ENCODE data around the gene CLOCK. TPM values are rescaled to one million over a fixed set of nuclear protein-coding genes. Genes with fewer than 3 reads are reported as not detected.

The CLOCK gene
- total and polyA plus RNA-seq, 2 of the 13 experiments (the other 11 are each of a cell fraction or from before 2014, with no cell fraction given) = 8.8 to 13.5 TPM

DNA sequence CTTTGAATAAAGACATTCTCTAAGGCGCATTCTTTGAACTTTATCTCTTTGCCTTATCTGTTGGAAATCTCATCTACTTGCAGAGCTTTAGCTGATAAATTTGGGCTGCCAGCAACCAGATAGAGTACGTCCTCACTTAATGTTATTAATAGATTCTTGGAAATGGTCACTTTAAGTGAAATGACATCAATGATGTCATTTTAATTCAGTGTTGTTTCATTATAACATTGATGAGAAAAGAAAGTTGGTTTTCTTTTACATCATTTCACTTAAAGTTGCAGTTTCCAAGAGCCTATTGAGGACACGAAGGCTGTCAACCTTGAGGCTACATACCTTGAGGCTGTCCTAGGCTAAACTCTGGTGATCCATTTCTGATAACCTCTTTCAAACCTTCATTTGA lies 141.6 kb downstream of the CLOCK start:
- Histone ChIP-seq H3K36me3 (replicated peaks in 1 of 2; ENCODE audit: control insufficient read depth in 1 of 2, insufficient read depth in 2 of 2, low read length in 2 of 2) (peaks cover 2 to 22% of the 10 kb centered on the region in 2 experiments; a peak in 3 of 5 replicates), H3K4me2 (ENCODE audit: low read depth, low read length) (no peak overlapping the region), H3K4me1 (ENCODE audit: insufficient read depth, low read length) (peaks cover 18% of the 10 kb centered on the region), H3K27me3 (ENCODE audit: control insufficient read depth in 1 of 2, insufficient read depth in 2 of 2, low read length in 2 of 2) (no peaks in the 10 kb centered on the region; a peak in 1 of 5 replicates), H3K9me3 (ENCODE audit: low read length) (no peaks in the 10 kb centered on the region), H4K20me1 (ENCODE audit: insufficient read depth, low read length) (peaks cover 9% of the 10 kb centered on the region), H3K9ac (ENCODE audit: insufficient read depth, low read depth, low read length) (no peak overlapping the region), H3K27ac (ENCODE audit: extremely low read length, insufficient read depth, low read length) (no peak overlapping the region), H2AFZ (ENCODE audit: low read length) (no peak overlapping the region), H3K79me2 (ENCODE audit: insufficient read depth, low read length) (peaks cover 58% of the 10 kb centered on the region), H3K4me3 (replicated peaks in 1 of 3; ENCODE audit: insufficient read depth in 1 of 3, low read depth in 2 of 3, low read length in 3 of 3) (no peak overlapping the region)
- WGBS (ENCODE audit: low lambda C conversion rate) = 98% methylated on average over 3 of the region's 3 CpGs
- BruUV-seq (replicated peaks) = no TSS peak
- ChIA-PET CTCF (ENCODE audit: low intra/inter-chr PET ratio, low total read pairs) (no interaction called here), POLR2A (interaction anchor here (1.7 kb wide), 1 partner anchor 9 kb away, joined by 4 read pairs; the partner anchor contains the start of gene TMEM165)
- no peak for DNase-seq (ENCODE audit: low spot score)
- intact Hi-C loops (cut with micrococcal nuclease; ENCODE audit: unreplicated experiment) (no loop called here), in situ Hi-C loops (cut with HindIII; ENCODE audit: extremely low pct_ligation_motif_present, low pct_unique_long_range_greater_than_20kb) (no loop called here)
- FAIRE-seq = no peak
- TF ChIP-seq ATF7 (IDR thresholded peaks at IDR 0.05) (peak; percentile 64; the same call in 1 of the 2 replicates), ATF7 (CRISPR knock-in tag; IDR thresholded peaks at IDR 0.05) (no peak), HES4 (CRISPR knock-in tag; IDR thresholded peaks at IDR 0.05; ENCODE audit: borderline replicate concordance) (no peak), ZNF800 (CRISPR knock-in tag; IDR thresholded peaks at IDR 0.05) (no peak)
- no peak for ATAC-seq

DNA sequence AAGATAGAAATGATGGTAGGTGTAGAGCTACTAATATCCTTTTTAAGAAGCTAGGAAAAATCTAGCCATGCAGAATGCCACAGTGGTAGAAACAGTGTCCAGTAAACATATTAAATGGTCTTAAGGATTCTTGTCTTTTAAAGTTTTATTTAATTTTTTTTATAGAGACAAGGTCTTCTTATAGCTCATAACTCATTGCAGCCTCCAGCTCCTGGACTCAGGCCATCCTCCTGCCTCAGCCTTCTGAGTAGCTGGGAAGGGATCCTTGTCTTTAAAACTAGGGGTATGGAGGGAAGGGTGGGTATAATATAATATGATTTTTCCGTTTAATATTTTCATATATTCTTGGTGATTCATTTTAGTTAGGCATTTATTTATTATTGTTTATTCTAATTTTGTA lies 147.1 kb downstream of the CLOCK start:
- Histone ChIP-seq H3K4me1 (ENCODE audit: insufficient read depth, low read length) (peaks cover 37% of the 10 kb centered on the region), H3K79me2 (ENCODE audit: insufficient read depth, low read length) (peaks cover 49% of the 10 kb centered on the region), H3K27ac (ENCODE audit: extremely low read length, insufficient read depth, low read length) (peak overlapping the region; percentile 23), H3K27me3 (ENCODE audit: control insufficient read depth in 1 of 2, insufficient read depth in 2 of 2, low read length in 2 of 2) (no peaks in the 10 kb centered on the region; a peak in 2 of 5 replicates), H3K9ac (ENCODE audit: insufficient read depth, low read depth, low read length) (no peak overlapping the region), H2AFZ (ENCODE audit: low read length) (no peak overlapping the region), H4K20me1 (ENCODE audit: insufficient read depth, low read length) (peaks cover 20% of the 10 kb centered on the region), H3K4me3 (replicated peaks in 1 of 3; ENCODE audit: insufficient read depth in 1 of 3, low read depth in 2 of 3, low read length in 3 of 3) (peak overlapping the region in 1 of 3 experiments; percentile 32; a peak in 2 of 6 replicates), H3K4me2 (ENCODE audit: low read depth, low read length) (peak overlapping the region; percentile 77), H3K9me3 (ENCODE audit: low read length) (no peaks in the 10 kb centered on the region), H3K36me3 (replicated peaks in 1 of 2; ENCODE audit: control insufficient read depth in 1 of 2, insufficient read depth in 2 of 2, low read length in 2 of 2) (peaks cover 2 to 9% of the 10 kb centered on the region in 2 experiments; a peak in 2 of 5 replicates)
- no peak for ATAC-seq
- DNase-seq (ENCODE audit: low spot score) = no peak
- TF ChIP-seq ZNF24 (IDR thresholded peaks at IDR 0.05) (no peak), KMT2A (CRISPR knock-in tag; IDR thresholded peaks at IDR 0.05) (no peak)
- no TSS peak for BruUV-seq (replicated peaks)
- CTCF ChIA-PET (ENCODE audit: low intra/inter-chr PET ratio, low total read pairs) = no interaction called here
- intact Hi-C loops (cut with micrococcal nuclease; ENCODE audit: unreplicated experiment) = loop anchor here (5.0 kb wide), 1 partner anchor 33 kb away; no protein-coding TSS in a partner anchor
- POLR2A ChIA-PET = no interaction called here
- WGBS (ENCODE audit: low lambda C conversion rate) = 88% methylated on average over 1 of the region's 1 CpG
- FAIRE-seq = no peak
- in situ Hi-C loops (cut with HindIII; ENCODE audit: extremely low pct_ligation_motif_present, low pct_unique_long_range_greater_than_20kb) = loop anchor here (25.0 kb wide), 1 partner anchor 463 kb away; the partner anchor contains the start of gene EXOC1
